Mesendoderm (in vitro differentiated cells): Measurements from ENCODE around the gene LTBP2.

Source experiments
- DNase-seq: peaks from one replicate; pipeline ENCODE4 v3.0.0; 2013
- H2AK5ac ChIP-seq: 2 replicates; pipeline ENCODE4 v1.6.1; 2013; ENCODE audit warnings: low read length, inconsistent platforms
- H2BK120ac ChIP-seq: 2 replicates; pipeline ENCODE4 v1.6.1; 2013; ENCODE audit warnings: low read depth, mild to moderate bottlenecking, low read length, moderate library complexity, mixed read lengths
- H2BK15ac ChIP-seq: replicated peaks from 2 replicates; pipeline ENCODE4 v1.6.1; 2013; ENCODE audit warnings: low read depth, mild to moderate bottlenecking, moderate library complexity
- H2BK5ac ChIP-seq: 2 replicates; pipeline ENCODE4 v1.6.1; 2013; ENCODE audit warnings: low read length, inconsistent platforms
- H3K18ac ChIP-seq: 2 replicates; pipeline ENCODE4 v1.6.1; 2013; ENCODE audit warnings: mild to moderate bottlenecking, low read length, mixed read lengths
- H3K23ac ChIP-seq: one replicate; pipeline ENCODE4 v1.6.1; 2013; ENCODE audit warnings: low read length
- H3K27ac ChIP-seq: 2 replicates; pipeline ENCODE4 v1.5.1; 2013; ENCODE audit warnings: low read depth, mild to moderate bottlenecking, inconsistent platforms, low read length, moderate library complexity
- H3K27me3 ChIP-seq: 2 replicates; pipeline ENCODE4 v1.6.1; 2013; ENCODE audit warnings: low read length, control low read depth, mild to moderate bottlenecking, inconsistent platforms; ENCODE audit not compliant: insufficient read depth, poor library complexity
- H3K36me3 ChIP-seq: 2 replicates; pipeline ENCODE4 v1.6.1; 2013; ENCODE audit warnings: low read length, inconsistent platforms; ENCODE audit not compliant: control insufficient read depth, insufficient read depth
- H3K4ac ChIP-seq: one replicate; pipeline ENCODE4 v1.6.1; 2013; ENCODE audit warnings: low read depth, mild to moderate bottlenecking, low read length, moderate library complexity
- H3K4me1 ChIP-seq: 2 replicates; pipeline ENCODE4 v1.6.1; 2013; ENCODE audit warnings: low read depth, low read length, inconsistent platforms; ENCODE audit not compliant: control insufficient read depth
- H3K4me2 ChIP-seq: 2 replicates; pipeline ENCODE4 v1.6.1; 2013; ENCODE audit warnings: low read length
- H3K4me3 ChIP-seq: 2 replicates; pipeline ENCODE4 v1.5.1; 2013; ENCODE audit warnings: mild to moderate bottlenecking, low read length
- H3K56ac ChIP-seq: one replicate; pipeline ENCODE4 v1.6.1; 2013; ENCODE audit warnings: low read length
- H3K79me1 ChIP-seq: 2 replicates; pipeline ENCODE4 v1.6.1; 2013; ENCODE audit warnings: low read length, inconsistent platforms
- H3K79me2 ChIP-seq: 2 replicates; pipeline ENCODE4 v1.6.1; 2013; ENCODE audit warnings: mild to moderate bottlenecking, low read length; ENCODE audit not compliant: control insufficient read depth, insufficient read depth
- H3K9ac ChIP-seq: 2 replicates; pipeline ENCODE4 v1.6.1; 2013; ENCODE audit warnings: low read length, inconsistent platforms
- H4K5ac ChIP-seq: one replicate; pipeline ENCODE4 v1.6.1; 2013; ENCODE audit warnings: low read length
- H4K8ac ChIP-seq: one replicate; pipeline ENCODE4 v1.6.1; 2013; ENCODE audit warnings: low read depth, mild to moderate bottlenecking, control low read depth, low read length, moderate library complexity
- WGBS: extraction: QIAGEN DNeasy Blood & Tissue Kit; methylation state at CpG from one replicate; pipeline ENCODE4 v1.1.7; 2013; ENCODE audit warnings: low lambda C conversion rate, missing lambda C conversion rate; ENCODE audit not compliant: insufficient coverage; ENCODE audit errors: extremely low coverage; 5-methylcytosine and 5-hydroxymethylcytosine counted together

The LTBP2 gene

GRCh38 chr14:74568911-74569310, 43.1 kb downstream of the LTBP2 start:
- no peaks in the 10 kb centered on the region for H3K4me1 ChIP-seq
- H2BK15ac ChIP-seq: no peak overlapping the region
- H3K27me3 ChIP-seq: no peaks in the 10 kb centered on the region
- DNase-seq: no peak
- H3K79me1 ChIP-seq: no peaks in the 10 kb centered on the region
- H4K8ac ChIP-seq: no peak overlapping the region
- no peak overlapping the region for H3K56ac ChIP-seq
- no peak overlapping the region for H3K18ac ChIP-seq
- no peaks in the 10 kb centered on the region for H3K79me2 ChIP-seq
- no peak overlapping the region for H2AK5ac ChIP-seq
- H3K4me2 ChIP-seq: no peak overlapping the region
- H3K4me3 ChIP-seq: no peak overlapping the region
- H2BK5ac ChIP-seq: no peak overlapping the region
- WGBS: no CpG with 5 or more reads among the region's 3 CpGs
- no peaks in the 10 kb centered on the region for H3K36me3 ChIP-seq
- H4K5ac ChIP-seq: no peak overlapping the region
- no peak overlapping the region for H3K27ac ChIP-seq
- H3K9ac ChIP-seq: no peak overlapping the region
- no peak overlapping the region for H3K23ac ChIP-seq
- H3K4ac ChIP-seq: no peak overlapping the region
- H2BK120ac ChIP-seq: no peak overlapping the region

GRCh38 chr14:74568380-74568649, 43.7 kb downstream of the LTBP2 start:
- WGBS: no CpG with 5 or more reads among the region's 3 CpGs
- no peak overlapping the region for H2BK5ac ChIP-seq
- H2BK120ac ChIP-seq: no peak overlapping the region
- H3K79me1 ChIP-seq: no peaks in the 10 kb centered on the region
- H3K36me3 ChIP-seq: no peaks in the 10 kb centered on the region
- DNase-seq: no peak
- no peak overlapping the region for H3K9ac ChIP-seq
- no peak overlapping the region for H4K5ac ChIP-seq
- no peaks in the 10 kb centered on the region for H3K79me2 ChIP-seq
- H3K4me3 ChIP-seq: no peak overlapping the region
- no peaks in the 10 kb centered on the region for H3K4me1 ChIP-seq
- no peaks in the 10 kb centered on the region for H3K27me3 ChIP-seq
- H3K27ac ChIP-seq: no peak overlapping the region
- no peak overlapping the region for H3K18ac ChIP-seq
- no peak overlapping the region for H4K8ac ChIP-seq
- no peak overlapping the region for H3K23ac ChIP-seq
- H3K4me2 ChIP-seq: no peak overlapping the region
- H3K4ac ChIP-seq: no peak overlapping the region
- H2BK15ac ChIP-seq: no peak overlapping the region
- H2AK5ac ChIP-seq: no peak overlapping the region
- no peak overlapping the region for H3K56ac ChIP-seq

- no CpG with 5 or more reads among the region's 21 CpGs for WGBS
- no peak overlapping the region for H4K5ac ChIP-seq
- no peak overlapping the region for H3K27ac ChIP-seq
- no peaks in the 10 kb centered on the region for H3K36me3 ChIP-seq
- H3K79me1 ChIP-seq: no peaks in the 10 kb centered on the region
- H2BK5ac ChIP-seq: no peak overlapping the region
- H3K4ac ChIP-seq: no peak overlapping the region
- H4K8ac ChIP-seq: no peak overlapping the region
- no peak overlapping the region for H2BK15ac ChIP-seq
- H2AK5ac ChIP-seq: no peak overlapping the region
- no peak overlapping the region for H3K23ac ChIP-seq
- no peak overlapping the region for H3K56ac ChIP-seq
- H3K9ac ChIP-seq: no peak overlapping the region
- no peak for DNase-seq
- H2BK120ac ChIP-seq: no peak overlapping the region
- H3K79me2 ChIP-seq: no peaks in the 10 kb centered on the region
- no peak overlapping the region for H3K18ac ChIP-seq
- H3K4me2 ChIP-seq: no peak overlapping the region
- H3K27me3 ChIP-seq: no peaks in the 10 kb centered on the region
- no peak overlapping the region for H3K4me3 ChIP-seq
- H3K4me1 ChIP-seq: no peaks in the 10 kb centered on the region
Observed at GRCh38 chr14:74567646-74568379, 44.2 kb downstream of the LTBP2 start.

GRCh38 chr14:74567219-74567618, 44.8 kb downstream of the LTBP2 start:
- Histone ChIP-seq H3K79me2 (no peaks in the 10 kb centered on the region), H2AK5ac (no peak overlapping the region), H3K4ac (no peak overlapping the region), H3K56ac (no peak overlapping the region), H3K36me3 (no peaks in the 10 kb centered on the region), H3K9ac (no peak overlapping the region), H3K4me3 (no peak overlapping the region), H3K23ac (no peak overlapping the region), H4K5ac (no peak overlapping the region), H2BK5ac (no peak overlapping the region), H3K27ac (no peak overlapping the region), H4K8ac (no peak overlapping the region), H2BK120ac (no peak overlapping the region), H3K4me2 (no peak overlapping the region), H2BK15ac (no peak overlapping the region), H3K4me1 (no peaks in the 10 kb centered on the region), H3K18ac (no peak overlapping the region), H3K27me3 (no peaks in the 10 kb centered on the region), H3K79me1 (no peaks in the 10 kb centered on the region)
- no CpG with 5 or more reads among the region's 9 CpGs for WGBS
- no peak for DNase-seq

- no CpG with 5 or more reads among the region's 15 CpGs for WGBS
- no peak overlapping the region for H3K56ac ChIP-seq
Observed at GRCh38 chr14:74566174-74567141, 45.6 kb downstream of the LTBP2 start.

More at GRCh38 chr14:74566174-74567141, 45.6 kb downstream of the LTBP2 start:
- Histone ChIP-seq H4K8ac (no peak overlapping the region), H3K4me2 (no peak overlapping the region), H3K36me3 (no peaks in the 10 kb centered on the region), H4K5ac (no peak overlapping the region), H3K79me1 (no peaks in the 10 kb centered on the region), H2BK120ac (no peak overlapping the region), H2BK5ac (no peak overlapping the region), H3K23ac (no peak overlapping the region), H3K18ac (no peak overlapping the region), H2AK5ac (no peak overlapping the region), H3K79me2 (no peaks in the 10 kb centered on the region), H3K4me1 (no peaks in the 10 kb centered on the region), H3K9ac (no peak overlapping the region), H3K27ac (no peak overlapping the region), H3K4ac (no peak overlapping the region), H2BK15ac (no peak overlapping the region), H3K4me3 (no peak overlapping the region), H3K27me3 (no peaks in the 10 kb centered on the region)
- no peak for DNase-seq
